Activated CD8-positive, alpha-beta memory T cell treated with anti-CD3 and anti-CD28 coated beads, Interleukin-2, amount 10 ng/mL, durations not matched to agents 7 days and 5 days (primary cell): ENCODE results near the gene PANK4. TPM values are rescaled to one million over a fixed set of nuclear protein-coding genes. Genes with fewer than 3 reads are reported as not detected.

ENCODE experiments used
- ATAC-seq: fragments of 150-1000 bp; cut with Tn5 transposase; one replicate; pipeline ENCODE4 v1.10.0; 2021; ENCODE audit warnings: moderate library complexity
- CTCF ChIA-PET: fragments of 350-600 bp; sonication (Branson Sonifier 250); formaldehyde crosslinking; loops from one replicate; lab custom pipeline; 2021; ENCODE audit warnings: antibody characterized with exemption; lab: Charles Lee
- DNase-seq: peaks from one replicate; pipeline ENCODE4 v3.0.0-alpha.2; 2020
- H3K27ac Mint-ChIP-seq: one replicate; pipeline ENCODE4 v1.8.0; 2021; ENCODE audit warnings: mild to moderate bottlenecking, mixed read lengths
- H3K27me3 Mint-ChIP-seq: one replicate; pipeline ENCODE4 v1.8.0; 2021; ENCODE audit warnings: mixed read lengths
- H3K36me3 Mint-ChIP-seq: one replicate; pipeline ENCODE4 v1.8.0; 2021; ENCODE audit warnings: mild to moderate bottlenecking, mixed read lengths
- H3K4me1 Mint-ChIP-seq: one replicate; pipeline ENCODE4 v1.8.0; 2021; ENCODE audit warnings: mixed read lengths
- H3K4me3 Mint-ChIP-seq: one replicate; pipeline ENCODE4 v1.8.0; 2021; ENCODE audit warnings: mild to moderate bottlenecking, moderate library complexity, mixed read lengths
- H3K9me3 Mint-ChIP-seq: one replicate; pipeline ENCODE4 v1.8.0; 2022; ENCODE audit warnings: low read depth, mixed read lengths
- total RNA-seq, 2 experiments: library from RNA; stranded (reverse); gene quantifications; one replicate each; pipeline ENCODE4 v1.2.3, GENCODE V29; 2021

PANK4 gene
- total RNA-seq, 2 experiments from 2014 or later: 72.2 to 91.2 TPM

- peaks cover 9% of the 10 kb centered on the region for H3K36me3 Mint-ChIP-seq
- H3K27ac Mint-ChIP-seq: no peak overlapping the region
- no peak overlapping the region for H3K4me3 Mint-ChIP-seq
- H3K4me1 Mint-ChIP-seq: peaks cover 31% of the 10 kb centered on the region
- H3K27me3 Mint-ChIP-seq: peaks cover 17% of the 10 kb centered on the region
- no peaks in the 10 kb centered on the region for H3K9me3 Mint-ChIP-seq
- ATAC-seq (no peak), DNase-seq (no peak)
- CTCF ChIA-PET: interaction anchor here (4.8 to 4.9 kb wide), 2 partner anchors 18 to 112 kb away, joined by 58 to 95 read pairs; no protein-coding TSS in a partner anchor
Observed at GRCh38 chr1:2528016-2528415, 1.6 kb upstream of the PANK4 start.

GRCh38 chr1:2527556-2527860 lies 1.1 kb upstream of the PANK4 start:
- ATAC-seq (no peak), DNase-seq (no peak)
- no peak overlapping the region for H3K27ac Mint-ChIP-seq
- peaks cover 15% of the 10 kb centered on the region for H3K27me3 Mint-ChIP-seq
- CTCF ChIA-PET: interaction anchor here (4.8 to 4.9 kb wide), 2 partner anchors 19 to 111 kb away, joined by 58 to 95 read pairs; no protein-coding TSS in a partner anchor
- H3K36me3 Mint-ChIP-seq: peaks cover 9% of the 10 kb centered on the region
- peaks cover 36% of the 10 kb centered on the region for H3K4me1 Mint-ChIP-seq
- H3K4me3 Mint-ChIP-seq: no peak overlapping the region
- no peaks in the 10 kb centered on the region for H3K9me3 Mint-ChIP-seq

GRCh38 chr1:2526824-2527555 lies 594 bp upstream of the PANK4 start:
- Mint-ChIP-seq H3K4me1 (peaks cover 39% of the 10 kb centered on the region), H3K27ac (no peak overlapping the region), H3K27me3 (peaks cover 15% of the 10 kb centered on the region), H3K36me3 (peaks cover 9% of the 10 kb centered on the region), H3K4me3 (peak overlapping the region; percentile 73), H3K9me3 (no peaks in the 10 kb centered on the region)
- DNase-seq (peak; percentile 77), ATAC-seq (peak; percentile 13)
- CTCF ChIA-PET: interaction anchor here (1.4 to 4.9 kb wide), 5 partner anchors 19 to 136 kb away, joined by 3 to 95 read pairs (median 5); partner anchors contain the start of genes MORN1 and RER1

GRCh38 chr1:2525572-2525919 lies 850 bp downstream of the PANK4 start:
- H3K27me3 Mint-ChIP-seq: peaks cover 10% of the 10 kb centered on the region

GRCh38 chr1:2523891-2524609 lies 2.3 kb downstream of the PANK4 start:
- H3K4me1 Mint-ChIP-seq: peaks cover 38% of the 10 kb centered on the region
- peak overlapping the region; percentile 88 for H3K27ac Mint-ChIP-seq
- peaks cover 17% of the 10 kb centered on the region for H3K36me3 Mint-ChIP-seq
- CTCF ChIA-PET: interaction anchor here (1.0 to 4.9 kb wide), 16 partner anchors 10 to 334 kb away, joined by 3 to 95 read pairs (median 4); partner anchors contain the start of genes FAAP20, MORN1, PEX10 and RER1
- DNase-seq (peak; percentile 89), ATAC-seq (peak; percentile 18)
- peaks cover 8% of the 10 kb centered on the region for H3K27me3 Mint-ChIP-seq
- H3K9me3 Mint-ChIP-seq: no peaks in the 10 kb centered on the region
- H3K4me3 Mint-ChIP-seq: peak overlapping the region; percentile 73

More at GRCh38 chr1:2525572-2525919, 850 bp downstream of the PANK4 start:
- H3K4me3 Mint-ChIP-seq: peak overlapping the region; percentile 73
- DNase-seq: no peak
- H3K36me3 Mint-ChIP-seq: peaks cover 16% of the 10 kb centered on the region
- peak overlapping the region; percentile 88 for H3K27ac Mint-ChIP-seq
- H3K9me3 Mint-ChIP-seq: no peaks in the 10 kb centered on the region
- CTCF ChIA-PET: interaction anchor here (0.9 to 4.9 kb wide), 9 partner anchors 16 to 134 kb away, joined by 3 to 95 read pairs (median 4); partner anchors contain the start of genes MORN1, PEX10, RER1 and TNFRSF14
- ATAC-seq: no peak
- peaks cover 38% of the 10 kb centered on the region for H3K4me1 Mint-ChIP-seq

GRCh38 chr1:2523191-2523890 lies 3.1 kb downstream of the PANK4 start:
- CTCF ChIA-PET: interaction anchor here (1.0 to 4.9 kb wide), 13 partner anchors 11 to 334 kb away, joined by 3 to 95 read pairs (median 6); partner anchors contain the start of genes FAAP20, PEX10 and TNFRSF14
- Mint-ChIP-seq H3K36me3 (peaks cover 17% of the 10 kb centered on the region), H3K27ac (peak overlapping the region; percentile 88), H3K4me3 (peak overlapping the region; percentile 73), H3K9me3 (no peaks in the 10 kb centered on the region), H3K4me1 (peaks cover 36% of the 10 kb centered on the region), H3K27me3 (peaks cover 2% of the 10 kb centered on the region)
- peak; percentile 7 for ATAC-seq
- DNase-seq: no peak

GRCh38 chr1:2522230-2522629 lies 4.2 kb downstream of the PANK4 start:
- ATAC-seq (no peak), DNase-seq (no peak)
- peak overlapping the region; percentile 73 for H3K4me3 Mint-ChIP-seq
- H3K9me3 Mint-ChIP-seq: no peaks in the 10 kb centered on the region
- peaks cover 34% of the 10 kb centered on the region for H3K4me1 Mint-ChIP-seq
- peaks cover 2% of the 10 kb centered on the region for H3K27me3 Mint-ChIP-seq
- no peak overlapping the region for H3K27ac Mint-ChIP-seq
- H3K36me3 Mint-ChIP-seq: peaks cover 19% of the 10 kb centered on the region
- CTCF ChIA-PET: no interaction called here

GRCh38 chr1:2520806-2521205 lies 5.6 kb downstream of the PANK4 start:
- DNase-seq (no peak), ATAC-seq (no peak)
- Mint-ChIP-seq H3K4me1 (peaks cover 28% of the 10 kb centered on the region), H3K27me3 (no peaks in the 10 kb centered on the region), H3K27ac (no peak overlapping the region), H3K9me3 (no peaks in the 10 kb centered on the region), H3K36me3 (peaks cover 23% of the 10 kb centered on the region), H3K4me3 (no peak overlapping the region)
- CTCF ChIA-PET: no interaction called here

- Mint-ChIP-seq H3K27me3 (no peaks in the 10 kb centered on the region), H3K9me3 (no peaks in the 10 kb centered on the region), H3K4me1 (peaks cover 28% of the 10 kb centered on the region), H3K27ac (no peak overlapping the region), H3K4me3 (no peak overlapping the region), H3K36me3 (peaks cover 21% of the 10 kb centered on the region)
- CTCF ChIA-PET: interaction anchor here (2.0 kb wide), 1 partner anchor 28 kb away, joined by 8 read pairs; no protein-coding TSS in a partner anchor
- DNase-seq (no peak), ATAC-seq (no peak)
Observed at GRCh38 chr1:2520206-2520605, 6.2 kb downstream of the PANK4 start.

- Mint-ChIP-seq H3K4me3 (no peak overlapping the region), H3K36me3 (peaks cover 18% of the 10 kb centered on the region), H3K9me3 (no peaks in the 10 kb centered on the region), H3K4me1 (peaks cover 23% of the 10 kb centered on the region), H3K27ac (no peak overlapping the region), H3K27me3 (no peaks in the 10 kb centered on the region)
- CTCF ChIA-PET: interaction anchor here (2.0 kb wide), 1 partner anchor 28 kb away, joined by 8 read pairs; no protein-coding TSS in a partner anchor
- no peak for ATAC-seq
- no peak for DNase-seq
Observed at GRCh38 chr1:2519729-2520128, 6.7 kb downstream of the PANK4 start.

- Mint-ChIP-seq H3K27ac (no peak overlapping the region), H3K9me3 (no peaks in the 10 kb centered on the region), H3K27me3 (no peaks in the 10 kb centered on the region), H3K4me1 (peaks cover 17% of the 10 kb centered on the region), H3K4me3 (no peak overlapping the region), H3K36me3 (peaks cover 18% of the 10 kb centered on the region)
- no peak for DNase-seq
- ATAC-seq: no peak
- CTCF ChIA-PET: interaction anchor here (2.0 kb wide), 1 partner anchor 29 kb away, joined by 8 read pairs; no protein-coding TSS in a partner anchor
Observed at GRCh38 chr1:2519029-2519685, 7.2 kb downstream of the PANK4 start.

- Mint-ChIP-seq H3K27me3 (no peaks in the 10 kb centered on the region), H3K27ac (no peak overlapping the region), H3K4me3 (no peak overlapping the region), H3K36me3 (peaks cover 18% of the 10 kb centered on the region), H3K9me3 (no peaks in the 10 kb centered on the region), H3K4me1 (peaks cover 13% of the 10 kb centered on the region)
- DNase-seq: no peak
- CTCF ChIA-PET: interaction anchor here (2.0 kb wide), 1 partner anchor 30 kb away, joined by 8 read pairs; no protein-coding TSS in a partner anchor
- ATAC-seq: no peak
Observed at GRCh38 chr1:2518528-2518927, 7.9 kb downstream of the PANK4 start.
